ENCODE measurements around the gene PANK1.
"Not testable (repeated sequence)": the region's sequence is repeated elsewhere in the genome, so short reads cannot be mapped to it uniquely, and the experiment has no call there.

GRCh38 chr10:89620296-89620695 lies 24.7 kb downstream of the PANK1 start:
- TF ChIP-seq, protein P1, sequence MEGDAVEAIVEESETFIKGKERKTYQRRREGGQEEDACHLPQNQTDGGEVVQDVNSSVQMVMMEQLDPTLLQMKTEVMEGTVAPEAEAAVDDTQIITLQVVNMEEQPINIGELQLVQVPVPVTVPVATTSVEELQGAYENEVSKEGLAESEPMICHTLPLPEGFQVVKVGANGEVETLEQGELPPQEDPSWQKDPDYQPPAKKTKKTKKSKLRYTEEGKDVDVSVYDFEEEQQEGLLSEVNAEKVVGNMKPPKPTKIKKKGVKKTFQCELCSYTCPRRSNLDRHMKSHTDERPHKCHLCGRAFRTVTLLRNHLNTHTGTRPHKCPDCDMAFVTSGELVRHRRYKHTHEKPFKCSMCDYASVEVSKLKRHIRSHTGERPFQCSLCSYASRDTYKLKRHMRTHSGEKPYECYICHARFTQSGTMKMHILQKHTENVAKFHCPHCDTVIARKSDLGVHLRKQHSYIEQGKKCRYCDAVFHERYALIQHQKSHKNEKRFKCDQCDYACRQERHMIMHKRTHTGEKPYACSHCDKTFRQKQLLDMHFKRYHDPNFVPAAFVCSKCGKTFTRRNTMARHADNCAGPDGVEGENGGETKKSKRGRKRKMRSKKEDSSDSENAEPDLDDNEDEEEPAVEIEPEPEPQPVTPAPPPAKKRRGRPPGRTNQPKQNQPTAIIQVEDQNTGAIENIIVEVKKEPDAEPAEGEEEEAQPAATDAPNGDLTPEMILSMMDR (IDR thresholded peaks at IDR 0.05; ENCODE audit: low read depth, low read length) = not testable (repeated sequence)
- not testable (repeated sequence) for TF ChIP-seq POLR2A (IDR thresholded peaks at IDR 0.05; ENCODE audit: extremely low read depth, insufficient read length)
- TF ChIP-seq, protein P2, sequence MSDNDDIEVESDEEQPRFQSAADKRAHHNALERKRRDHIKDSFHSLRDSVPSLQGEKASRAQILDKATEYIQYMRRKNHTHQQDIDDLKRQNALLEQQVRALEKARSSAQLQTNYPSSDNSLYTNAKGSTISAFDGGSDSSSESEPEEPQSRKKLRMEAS (IDR thresholded peaks at IDR 0.05; ENCODE audit: low read depth, low read length) = not testable (repeated sequence)
